Omental fat pad (tissue), 4 donors: ENCODE data around the gene HSD17B2. TPM values are rescaled to one million over a fixed set of nuclear protein-coding genes. Genes with fewer than 3 reads are reported as not detected.

Experiments
- ATAC-seq: fragments of 150-250 bp; one replicate; pipeline ENCODE4 v1.9.1; 2016; ENCODE audit warnings: mild to moderate bottlenecking, moderate library complexity; ENCODE audit not compliant: low FRiP score
- DNase-seq: peaks from one replicate; pipeline ENCODE4 v3.0.0-alpha.2; 2019; ENCODE audit warnings: low spot score
- CTCF ChIP-seq, 3 donors: fragments of 450-650 bp; IDR thresholded peaks; one replicate each; pipeline ENCODE4 v1.5.1; 2016 to 2017; ENCODE audit warnings: antibody characterized with exemption in 3 of 3, mild to moderate bottlenecking in 3 of 3, moderate library complexity in 2 of 3
- total RNA-seq, 4 donors: library from RNA; depleted of rRNA; stranded (reverse); fragments of >200 nt; gene quantifications; one replicate each; pipeline ENCODE4 v1.1.0, GENCODE V29; 2016

The HSD17B2 gene
- total RNA-seq, 4 donors from 2014 or later: 0.94 to 5.7 (median 1.6) TPM; not detected in 1

- DNase-seq: no peak
- no peak for TF ChIP-seq CTCF (IDR thresholded peaks at IDR 0.05)
- no peak for ATAC-seq
These were observed 76.9 kb downstream of the HSD17B2 start for GRCh38 chr16:82111944-82112343.

GRCh38 chr16:82113741-82114140 is 78.7 kb downstream of the HSD17B2 start:
- ATAC-seq (no peak), DNase-seq (no peak)
- no peak for TF ChIP-seq CTCF (IDR thresholded peaks at IDR 0.05)

- no peak for TF ChIP-seq CTCF (IDR thresholded peaks at IDR 0.05)
- ATAC-seq (no peak), DNase-seq (no peak)
These were observed 81.5 kb downstream of the HSD17B2 start for GRCh38 chr16:82116535-82116934.

- no peak for TF ChIP-seq CTCF (IDR thresholded peaks at IDR 0.05)
- ATAC-seq (no peak), DNase-seq (no peak)
These were observed 83.7 kb downstream of the HSD17B2 start for GRCh38 chr16:82118749-82119148.

- TF ChIP-seq CTCF (IDR thresholded peaks at IDR 0.05): no peak
- no peak for DNase-seq
- no peak for ATAC-seq
These were observed 84.4 kb downstream of the HSD17B2 start for GRCh38 chr16:82119405-82119804.

GRCh38 chr16:82124651-82125050 is 89.6 kb downstream of the HSD17B2 start:
- TF ChIP-seq CTCF (IDR thresholded peaks at IDR 0.05): no peak
- DNase-seq (no peak), ATAC-seq (no peak)

- ATAC-seq: no peak
- TF ChIP-seq CTCF (IDR thresholded peaks at IDR 0.05): no peak
These were observed 94.8 kb downstream of the HSD17B2 start for GRCh38 chr16:82129881-82130280.

More at GRCh38 chr16:82129881-82130280, 94.8 kb downstream of the HSD17B2 start:
- DNase-seq: no peak
